Inflammatory macrophage treated with lipopolysaccharide for 1 hour (primary cell): Measurements from ENCODE around the gene PDIA4.
"Not testable (repeated sequence)": the region's sequence is repeated elsewhere in the genome, so short reads cannot be mapped to it uniquely, and the experiment has no call there.

Source experiments
- DNase-seq, 2 donors: peaks; one replicate each; pipeline ENCODE4 v3.0.0-alpha.2; 2020 to 2022

Gene PDIA4, protein sequence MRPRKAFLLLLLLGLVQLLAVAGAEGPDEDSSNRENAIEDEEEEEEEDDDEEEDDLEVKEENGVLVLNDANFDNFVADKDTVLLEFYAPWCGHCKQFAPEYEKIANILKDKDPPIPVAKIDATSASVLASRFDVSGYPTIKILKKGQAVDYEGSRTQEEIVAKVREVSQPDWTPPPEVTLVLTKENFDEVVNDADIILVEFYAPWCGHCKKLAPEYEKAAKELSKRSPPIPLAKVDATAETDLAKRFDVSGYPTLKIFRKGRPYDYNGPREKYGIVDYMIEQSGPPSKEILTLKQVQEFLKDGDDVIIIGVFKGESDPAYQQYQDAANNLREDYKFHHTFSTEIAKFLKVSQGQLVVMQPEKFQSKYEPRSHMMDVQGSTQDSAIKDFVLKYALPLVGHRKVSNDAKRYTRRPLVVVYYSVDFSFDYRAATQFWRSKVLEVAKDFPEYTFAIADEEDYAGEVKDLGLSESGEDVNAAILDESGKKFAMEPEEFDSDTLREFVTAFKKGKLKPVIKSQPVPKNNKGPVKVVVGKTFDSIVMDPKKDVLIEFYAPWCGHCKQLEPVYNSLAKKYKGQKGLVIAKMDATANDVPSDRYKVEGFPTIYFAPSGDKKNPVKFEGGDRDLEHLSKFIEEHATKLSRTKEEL

DNA sequence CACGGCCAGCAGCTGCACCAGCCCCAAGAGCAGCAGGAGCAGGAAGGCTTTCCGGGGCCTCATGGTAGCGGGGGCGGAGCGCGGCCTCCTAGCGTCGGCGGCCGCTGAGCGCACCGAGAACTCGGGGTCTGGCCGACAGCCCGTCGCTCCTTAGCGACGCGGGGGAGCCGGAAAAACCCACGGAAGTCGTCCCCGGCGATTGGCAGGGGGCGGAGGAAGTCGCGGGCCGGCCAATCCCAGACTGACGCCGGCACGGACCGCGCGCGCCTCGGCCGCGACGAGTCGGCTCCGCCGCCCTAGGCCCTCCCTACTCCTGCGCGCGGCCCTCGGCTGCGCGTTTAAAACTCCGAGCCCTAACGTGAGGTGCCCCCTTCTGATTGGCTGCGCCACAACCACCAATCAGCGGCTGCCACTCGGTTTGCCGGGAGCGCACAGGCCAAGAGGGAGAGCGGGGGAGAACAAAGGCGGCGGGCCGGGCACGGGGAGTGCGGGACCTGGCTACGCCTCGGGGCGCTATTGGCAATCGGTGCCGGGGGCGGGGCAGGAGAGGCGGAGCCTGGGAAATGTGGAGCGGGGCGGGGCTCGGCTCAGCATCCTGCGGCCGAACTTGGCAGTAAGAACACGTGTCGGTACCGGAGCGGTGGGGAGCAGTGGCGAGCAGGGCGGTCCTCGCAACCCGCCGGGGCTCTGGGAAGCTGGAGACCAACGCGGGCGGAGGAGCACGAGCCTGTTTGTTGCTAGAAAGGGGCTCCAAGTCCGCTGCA lies at the start of gene PDIA4:
PDIA4 (minus strand) TSS at position 160 of the 764 bp plus-strand sequence; CDS start at position 63, 97 bp downstream.
- DNase-seq, result peak; percentile 99

DNA sequence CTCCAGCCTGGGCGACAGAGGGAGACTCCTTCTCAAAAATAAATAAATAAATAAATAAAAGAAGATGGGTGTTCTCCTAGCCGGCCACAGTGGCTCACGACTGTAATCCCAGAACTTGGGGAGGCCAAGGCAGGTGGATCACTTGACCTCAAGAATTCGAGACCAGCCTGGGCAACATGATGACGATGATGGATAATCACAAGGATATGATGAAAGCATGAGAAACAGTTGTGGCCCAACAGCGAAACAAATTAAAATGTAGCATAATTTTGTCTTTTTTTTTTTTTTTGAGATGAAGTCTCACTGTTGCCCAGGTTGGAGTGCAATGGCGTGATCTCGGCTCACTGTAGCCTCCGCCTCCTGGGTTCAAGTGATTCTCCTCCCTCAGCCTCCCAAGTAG lies 49.3 kb upstream of the PDIA4 start:
- DNase-seq, result no peak

DNA sequence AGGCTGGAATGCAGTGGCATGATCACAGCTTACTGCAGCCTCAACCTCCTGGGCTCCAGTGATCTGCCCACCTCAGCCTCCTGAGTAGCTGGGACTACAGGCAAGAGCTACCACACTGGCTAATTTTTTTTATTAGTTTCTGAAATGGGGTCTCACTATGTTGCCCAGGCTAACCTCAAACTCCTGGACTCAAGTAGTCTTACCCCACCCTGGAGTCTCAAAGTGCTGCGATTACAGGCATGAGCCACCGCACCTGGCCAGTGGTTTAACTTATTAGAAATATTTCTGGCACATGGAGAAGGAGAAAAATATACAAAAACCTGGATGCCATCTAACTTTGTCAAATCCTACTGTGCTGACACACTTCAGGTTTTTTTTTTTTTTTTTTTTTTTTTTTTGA lies 47.0 kb upstream of the PDIA4 start:
- no peak for DNase-seq

DNA sequence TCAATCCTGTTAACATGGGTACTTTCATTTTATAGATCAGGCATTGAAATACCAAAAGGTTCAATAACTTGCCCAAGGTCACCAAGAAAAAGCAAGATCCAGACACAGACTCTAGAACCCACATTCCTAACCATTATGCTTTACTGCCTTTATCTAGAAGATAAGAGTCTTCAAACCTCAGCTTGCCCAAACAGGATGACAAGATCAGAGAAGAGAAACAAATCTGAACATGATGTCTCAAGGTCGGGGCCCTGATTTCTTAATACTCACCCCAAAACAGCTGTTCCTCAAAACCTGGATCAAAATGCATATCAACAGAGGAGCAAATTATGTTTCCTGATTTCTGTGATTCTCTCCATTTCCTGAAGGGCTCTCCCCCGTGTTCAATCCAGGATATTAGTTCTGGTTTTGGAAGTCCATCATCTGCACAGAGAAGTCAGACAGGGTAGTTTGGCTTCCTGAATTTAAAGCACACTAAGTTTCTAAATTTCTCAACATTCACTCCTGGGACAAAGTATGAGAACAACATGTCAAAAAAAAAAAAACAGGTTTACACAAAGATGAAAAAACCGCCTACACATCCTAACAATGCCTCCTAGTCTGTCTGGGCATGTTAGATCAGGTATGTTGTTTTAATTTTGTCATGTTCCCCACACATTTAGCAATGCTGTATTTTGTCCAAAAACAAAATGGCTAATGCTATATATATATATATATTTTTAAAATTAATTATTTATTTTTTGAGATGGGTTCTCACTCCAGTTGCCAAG lies 46.0 kb upstream of the PDIA4 start:
- DNase-seq, result no peak

DNA sequence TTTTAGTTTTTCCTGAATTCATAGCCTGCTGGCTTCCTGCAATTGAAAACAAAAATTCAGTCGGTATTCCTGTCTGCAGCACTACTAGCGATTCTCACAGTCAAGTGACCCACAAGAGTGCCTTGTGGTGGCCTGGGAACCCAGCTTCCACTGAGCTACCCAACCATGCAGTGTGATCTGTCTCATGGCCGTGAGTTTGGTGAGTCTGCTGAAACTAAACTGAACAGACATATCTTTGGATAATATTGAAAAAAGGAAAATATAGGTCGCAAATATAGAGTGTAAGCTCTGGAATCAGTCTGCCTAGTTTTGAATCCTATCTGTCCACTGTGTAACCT lies 44.1 kb upstream of the PDIA4 start:
- DNase-seq, result no peak

DNA sequence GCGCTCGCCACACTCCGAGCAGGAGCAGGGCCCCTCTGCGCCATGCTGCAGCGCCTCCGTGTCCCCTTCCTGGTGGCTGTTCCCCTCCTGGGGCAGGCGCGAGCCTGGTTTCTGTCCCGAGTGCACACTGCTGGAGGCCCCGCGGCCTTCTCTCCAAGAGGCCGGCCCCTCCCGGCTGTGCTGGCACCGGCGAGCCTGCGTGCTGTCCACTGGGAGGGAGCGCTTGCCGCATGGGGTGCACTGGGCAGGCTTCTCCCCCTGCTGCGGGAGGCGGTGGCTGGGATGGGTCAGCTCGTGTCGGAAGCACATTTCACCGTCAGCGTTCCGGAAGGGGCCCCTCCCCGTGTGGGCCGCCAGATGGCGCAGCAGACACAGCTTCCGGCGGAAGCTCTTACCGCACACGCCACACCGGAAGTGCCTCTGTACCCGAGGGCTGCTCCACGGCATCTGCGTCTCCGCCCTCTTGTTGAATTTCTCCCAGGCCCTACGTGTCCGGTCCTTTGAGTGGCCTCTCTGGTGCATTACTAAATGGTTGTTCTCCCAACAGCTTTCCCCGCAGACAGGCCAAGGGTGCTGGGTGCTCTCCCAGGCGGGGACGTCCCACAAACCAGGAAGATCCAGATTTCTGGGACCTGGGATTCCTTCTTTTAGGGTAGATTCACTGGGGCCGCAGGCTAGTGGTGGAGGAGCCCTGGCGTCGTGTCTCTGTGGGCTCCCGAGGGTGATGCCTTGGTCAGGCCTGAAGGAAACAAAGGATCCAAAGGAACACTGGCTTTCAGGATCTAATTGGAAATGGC lies 43.5 kb upstream of the PDIA4 start:
- peak in 1 of 2 donors; percentile 55 for DNase-seq

DNA sequence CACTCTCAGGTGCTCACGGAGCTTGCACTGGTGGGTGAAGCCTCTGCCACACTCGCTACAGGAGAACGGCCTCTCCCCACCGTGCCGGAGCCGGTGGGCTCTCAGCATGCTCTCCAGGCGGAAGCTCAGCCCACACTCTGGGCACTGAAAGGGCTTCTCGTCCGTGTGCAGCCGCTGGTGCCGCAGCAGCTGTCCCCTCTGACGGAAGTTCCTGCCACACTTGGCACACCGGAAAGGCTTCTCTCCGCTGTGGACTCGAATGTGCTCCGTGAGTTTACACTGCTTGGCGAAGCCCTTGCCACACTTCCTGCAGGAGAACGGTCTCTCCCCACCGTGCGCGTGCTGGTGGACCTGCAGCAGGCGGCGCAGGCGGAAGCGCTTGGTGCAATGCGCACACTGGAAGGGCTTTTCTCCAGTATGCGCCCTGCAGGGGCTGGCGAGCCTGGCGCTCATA lies 42.9 kb upstream of the PDIA4 start:
- no peak for DNase-seq

DNA sequence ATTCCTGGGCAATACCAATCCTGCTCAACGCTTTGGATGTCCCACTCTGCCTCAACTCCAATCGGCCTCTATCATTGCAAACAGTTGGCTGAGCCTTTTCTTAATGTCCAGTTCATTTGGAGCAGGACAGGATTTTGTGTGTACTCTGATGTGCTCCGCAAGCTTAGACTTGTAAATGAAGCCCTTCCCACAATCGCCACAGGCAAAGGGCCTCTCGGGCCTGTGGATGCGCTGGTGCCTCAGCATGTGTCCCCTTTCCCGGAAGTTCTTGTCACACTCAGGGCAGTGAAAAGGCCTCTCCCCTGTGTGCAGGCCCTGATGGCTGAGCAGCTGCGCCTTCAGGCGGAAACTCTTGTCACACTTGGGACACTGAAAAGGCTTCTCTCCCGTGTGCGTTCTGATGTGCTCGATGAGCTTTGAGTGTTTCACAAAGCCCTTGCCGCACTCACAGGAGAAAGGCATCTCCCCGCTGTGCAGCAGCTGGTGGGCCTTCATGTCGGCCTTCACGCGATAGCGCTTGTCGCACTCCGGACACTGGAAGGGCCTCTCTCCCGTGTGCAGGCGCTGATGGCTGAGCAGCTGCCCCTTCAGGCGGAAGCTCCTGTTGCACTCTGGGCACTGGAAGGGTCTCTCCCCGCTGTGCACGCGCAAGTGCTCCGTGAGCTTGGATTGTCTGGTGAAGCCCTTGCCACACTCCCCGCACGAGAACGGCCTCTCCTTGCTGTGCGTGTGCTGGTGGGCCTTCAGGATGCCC lies 42.2 kb upstream of the PDIA4 start:
- no peak for DNase-seq

DNA sequence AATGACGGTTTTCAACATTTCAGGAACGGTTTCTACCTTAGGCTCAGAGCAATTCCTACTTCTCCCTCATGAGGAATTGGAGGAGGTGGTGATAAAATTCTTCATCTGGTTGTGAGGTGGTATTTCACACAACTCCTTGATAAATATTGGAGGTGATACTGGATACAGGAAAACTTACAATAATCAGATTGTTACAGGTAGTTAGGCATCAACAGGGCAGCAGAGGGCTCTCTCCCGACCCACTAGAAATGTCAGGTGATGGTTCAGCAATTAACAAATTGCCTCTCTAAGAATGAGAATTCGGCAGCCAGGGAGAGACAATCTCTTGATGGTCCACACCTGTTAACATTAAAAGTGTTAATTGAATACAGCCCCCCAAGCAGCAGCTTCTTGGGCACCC lies 39.6 kb upstream of the PDIA4 start:
- DNase-seq, result no peak

DNA sequence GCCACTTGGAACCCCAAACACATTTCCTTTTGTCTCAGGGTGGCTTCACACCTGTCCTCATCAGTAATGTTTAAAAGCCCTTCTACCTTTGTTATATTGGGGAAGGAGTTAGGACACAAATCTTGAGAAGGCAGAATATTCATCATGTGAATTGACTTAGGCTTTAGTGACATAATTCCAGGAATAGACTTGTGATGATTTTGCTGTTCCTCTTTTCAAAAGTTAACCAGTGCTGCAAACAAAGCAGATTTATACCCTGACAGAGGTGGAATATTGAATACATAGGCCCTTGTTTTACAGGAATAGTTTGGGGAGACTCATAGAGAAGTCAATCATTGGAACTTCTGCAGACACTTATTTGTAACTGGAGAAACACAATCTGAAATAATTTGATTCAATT lies 35.2 kb upstream of the PDIA4 start:
- peak; percentile 14 to 56 for DNase-seq

DNA sequence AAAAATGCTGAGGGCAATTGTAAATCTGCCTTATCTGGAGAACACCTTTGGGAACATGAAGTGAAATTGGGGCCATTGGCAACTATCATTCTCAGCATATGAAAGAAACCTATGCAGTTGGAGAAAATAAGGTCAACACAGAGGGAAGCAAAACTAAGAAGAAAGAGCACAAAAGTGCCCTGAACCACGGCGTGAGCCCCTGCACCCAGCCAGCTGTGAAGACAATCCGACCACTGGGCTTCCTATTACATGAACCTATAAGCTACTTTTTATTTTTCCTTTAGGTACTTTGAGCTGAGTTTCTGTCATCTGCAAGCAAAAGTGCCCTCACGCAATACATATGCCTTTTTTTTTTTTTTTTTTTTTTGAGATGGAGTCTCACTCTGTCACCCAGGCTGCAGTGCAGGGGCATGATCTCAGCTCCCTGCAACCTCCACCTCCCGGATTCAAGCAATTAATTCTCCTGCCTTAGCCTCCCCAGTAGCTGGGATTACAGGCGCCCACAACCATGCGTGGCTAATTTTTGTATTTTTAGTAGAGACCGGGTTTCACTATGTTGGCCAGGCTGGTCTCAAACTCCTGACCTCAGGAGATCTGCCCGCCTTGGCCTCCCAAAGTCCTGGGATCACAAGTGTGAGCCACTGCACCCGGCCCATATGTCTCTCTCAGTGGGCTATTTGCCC lies 34.1 kb upstream of the PDIA4 start:
- not testable (repeated sequence) for DNase-seq

DNA sequence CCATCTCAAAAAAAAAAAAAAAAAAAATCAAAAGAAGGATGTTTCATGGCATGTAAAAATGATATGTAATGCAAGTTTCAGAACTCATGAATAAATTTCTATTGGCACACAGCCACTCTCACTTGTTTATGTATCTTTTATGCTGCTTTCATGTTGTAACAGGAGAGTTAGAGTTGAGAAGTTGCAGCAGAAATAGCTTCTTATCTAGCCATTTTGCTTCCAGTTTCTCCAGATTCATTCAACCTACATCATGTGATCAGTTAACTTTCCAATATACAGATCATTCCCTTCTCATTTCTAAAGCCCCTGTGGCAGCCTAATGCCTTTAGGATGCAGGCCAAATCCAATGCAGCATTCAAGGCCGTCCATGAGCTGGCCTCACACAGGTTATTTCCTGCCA lies 31.9 kb upstream of the PDIA4 start:
- no peak for DNase-seq

DNA sequence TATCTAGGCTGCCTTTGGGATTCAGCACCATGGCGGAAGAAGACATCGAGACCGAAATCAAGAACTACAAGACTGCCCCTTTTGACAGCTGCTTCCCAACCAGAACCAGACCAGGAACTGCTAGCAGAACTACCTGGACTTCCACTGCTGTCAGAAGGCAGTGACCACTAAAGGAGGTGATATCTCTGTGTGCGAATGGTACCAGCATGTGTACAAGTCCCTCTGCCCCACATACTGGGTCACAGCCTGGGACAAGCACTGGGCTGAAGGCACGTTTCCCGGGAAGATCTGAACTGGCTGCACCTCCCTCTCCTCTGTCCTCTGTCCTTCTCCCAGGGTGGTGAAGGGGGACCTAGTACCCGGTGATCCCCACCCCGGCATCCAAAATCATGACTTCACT lies 25.6 kb upstream of the PDIA4 start:
- no peak for DNase-seq

DNA sequence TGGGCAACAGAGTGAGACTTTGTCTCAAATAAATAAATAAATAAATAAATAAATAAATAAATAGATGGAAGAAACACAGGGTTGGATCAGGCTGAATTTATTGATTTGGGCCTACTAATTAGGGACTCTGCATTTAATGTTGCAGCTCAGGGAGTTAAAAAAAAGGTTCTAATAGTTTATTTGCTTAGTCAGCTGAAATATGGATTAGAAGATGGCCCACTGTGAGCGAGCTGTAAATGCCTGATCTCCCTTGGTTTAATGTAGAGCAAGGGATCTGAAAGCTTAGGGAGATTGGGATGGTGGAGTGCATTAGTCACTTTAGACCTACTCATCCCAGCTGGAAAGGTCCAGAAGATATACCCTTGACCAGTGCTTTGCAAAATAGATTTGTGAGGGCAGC lies 25.1 kb upstream of the PDIA4 start:
- DNase-seq, result no peak

DNA sequence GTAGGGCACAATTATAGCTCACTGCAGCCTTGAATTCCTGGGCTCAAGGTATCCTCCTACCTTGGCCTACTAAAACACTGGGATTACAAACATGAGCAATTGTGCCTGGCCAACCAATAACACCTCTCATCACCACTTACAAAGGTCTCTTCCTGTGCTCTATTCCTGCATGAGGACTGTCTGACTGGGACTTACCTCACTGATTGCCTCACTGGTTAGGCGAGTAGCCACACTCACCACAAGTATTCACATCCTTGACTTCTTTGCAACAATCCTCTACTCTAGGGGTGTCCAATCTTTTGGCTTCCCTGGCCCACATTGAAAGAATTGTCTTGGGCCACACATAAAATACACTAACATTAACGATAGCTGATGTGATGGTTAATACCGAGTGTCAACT lies 22.6 kb upstream of the PDIA4 start:
- no peak for DNase-seq

DNA sequence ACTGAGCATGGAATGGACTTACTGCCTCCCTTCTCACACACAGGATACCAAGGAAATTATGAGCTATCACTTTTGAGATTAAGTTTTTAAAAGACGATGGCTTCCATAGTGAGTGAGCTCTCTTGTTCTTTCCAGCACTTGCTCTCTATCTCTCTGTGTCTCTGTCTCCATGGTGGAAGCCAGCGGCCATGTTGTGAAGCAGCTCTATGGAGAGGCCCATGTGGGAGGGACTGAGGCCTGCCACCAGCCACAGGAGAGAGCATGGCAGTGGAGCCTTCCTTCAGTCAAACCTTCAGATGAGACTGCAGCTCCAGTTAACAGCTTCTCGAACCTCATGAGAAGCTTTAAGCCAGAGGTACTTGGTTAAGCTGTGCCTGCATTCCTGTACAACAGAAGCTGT lies 20.5 kb upstream of the PDIA4 start:
- no peak for DNase-seq

DNA sequence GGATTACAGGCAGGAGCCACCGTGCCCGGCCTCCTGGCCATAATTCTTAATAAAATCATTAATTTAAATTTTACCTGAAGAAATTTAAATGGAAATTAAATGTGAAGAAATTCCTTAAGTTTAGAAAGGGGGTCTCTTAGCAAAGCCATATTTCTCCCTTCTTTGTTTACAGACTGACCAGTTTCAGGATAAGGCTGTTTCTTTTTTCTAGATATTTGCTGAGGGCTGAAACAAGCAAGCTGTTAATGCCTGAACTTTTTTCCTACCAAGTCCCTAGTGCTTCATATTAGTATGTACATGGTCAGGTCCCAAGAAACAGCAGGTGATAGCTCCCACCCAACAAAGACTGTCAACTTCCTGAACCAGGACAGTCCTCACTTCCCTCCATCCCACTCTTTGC lies 18.1 kb upstream of the PDIA4 start:
- no peak for DNase-seq

DNA sequence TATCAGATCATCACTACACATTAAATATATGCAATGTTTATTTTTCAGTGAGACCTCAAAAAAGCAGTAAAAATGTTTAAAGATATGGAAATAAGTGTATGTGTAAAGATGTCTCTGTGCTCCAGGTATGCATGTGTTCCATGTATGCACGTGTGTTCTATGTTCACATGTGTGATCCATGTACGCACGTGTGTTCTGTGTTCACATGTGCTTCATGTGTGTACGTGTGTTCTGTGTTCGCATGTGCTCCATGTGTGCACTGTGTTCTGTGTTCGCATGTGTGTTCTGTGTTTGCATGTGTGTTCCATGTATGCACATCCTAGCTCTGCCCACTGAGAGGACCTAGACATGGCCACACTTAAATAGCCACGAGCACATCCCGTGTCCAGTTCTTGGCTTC lies 15.6 kb upstream of the PDIA4 start:
- no peak for DNase-seq

DNA sequence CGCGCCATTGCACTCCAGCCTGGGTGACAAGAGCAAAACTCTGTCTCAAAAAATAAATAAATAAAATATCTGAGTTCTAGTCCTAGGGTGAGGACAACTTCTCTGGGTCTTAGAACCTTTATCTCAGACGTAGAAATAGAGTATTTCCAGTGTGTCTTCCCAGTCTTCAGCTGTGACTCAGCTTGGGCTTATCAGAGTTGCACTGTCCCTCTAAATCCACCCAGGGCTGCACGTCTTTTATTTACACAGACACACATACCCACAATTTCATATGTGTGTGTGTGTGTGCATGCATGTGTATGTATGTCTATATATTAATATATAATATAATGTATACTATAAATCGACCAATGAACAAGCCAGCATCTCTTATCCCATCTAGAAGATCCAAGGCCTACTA lies 13.0 kb upstream of the PDIA4 start:
- no peak for DNase-seq

DNA sequence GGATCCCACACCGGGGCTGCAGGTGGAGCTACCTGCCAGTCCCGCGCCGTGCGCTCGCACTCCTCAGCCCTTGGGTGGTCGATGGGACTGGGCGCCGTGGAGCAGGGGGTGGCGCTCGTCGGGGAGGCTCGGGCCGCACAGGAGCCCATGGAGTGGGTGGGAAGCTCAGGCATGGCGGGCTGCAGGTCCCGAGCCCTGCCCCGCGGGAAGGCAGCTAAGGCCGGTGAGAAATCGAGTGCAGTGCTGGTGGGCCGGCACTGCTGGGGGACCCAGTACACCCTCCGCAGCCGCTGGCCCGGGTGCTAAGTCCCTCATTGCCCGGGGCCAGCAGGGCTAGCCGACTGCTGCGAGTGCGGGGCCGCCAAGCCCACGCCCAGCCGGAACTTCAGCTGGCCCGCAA lies 10.3 kb upstream of the PDIA4 start:
- DNase-seq, result not testable (repeated sequence)

DNA sequence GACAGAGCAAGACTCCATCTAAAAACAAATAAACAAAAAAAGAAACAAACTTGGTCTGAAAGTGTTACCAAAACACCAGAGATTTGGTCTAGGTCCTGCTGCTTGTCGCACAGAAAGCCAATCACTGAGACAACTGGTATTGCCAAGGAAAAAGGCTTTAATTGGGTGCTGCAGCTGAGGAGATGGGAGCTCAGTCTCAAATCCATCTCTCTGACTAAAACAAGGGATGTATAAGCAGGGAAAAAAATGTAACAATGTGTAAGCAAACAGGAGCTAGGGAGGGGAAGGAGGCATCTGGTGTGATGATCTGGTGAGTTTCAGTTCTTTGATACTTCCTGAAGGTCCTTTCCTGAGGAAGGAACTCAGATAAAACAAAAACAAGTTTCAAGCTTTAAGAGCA lies 8.4 kb upstream of the PDIA4 start:
- no peak for DNase-seq
